ENCODE measurements around the gene SSR1. TPM values are rescaled to one million over a fixed set of nuclear protein-coding genes. Genes with fewer than 3 reads are reported as not detected.
A peak's percentile ranks its signal among the peaks of the same experiment; 100 is the strongest.

Gene SSR1
- total RNA-seq, 6 experiments from 2014 or later = 60.8 to 110 (median 90.5) TPM

DNA sequence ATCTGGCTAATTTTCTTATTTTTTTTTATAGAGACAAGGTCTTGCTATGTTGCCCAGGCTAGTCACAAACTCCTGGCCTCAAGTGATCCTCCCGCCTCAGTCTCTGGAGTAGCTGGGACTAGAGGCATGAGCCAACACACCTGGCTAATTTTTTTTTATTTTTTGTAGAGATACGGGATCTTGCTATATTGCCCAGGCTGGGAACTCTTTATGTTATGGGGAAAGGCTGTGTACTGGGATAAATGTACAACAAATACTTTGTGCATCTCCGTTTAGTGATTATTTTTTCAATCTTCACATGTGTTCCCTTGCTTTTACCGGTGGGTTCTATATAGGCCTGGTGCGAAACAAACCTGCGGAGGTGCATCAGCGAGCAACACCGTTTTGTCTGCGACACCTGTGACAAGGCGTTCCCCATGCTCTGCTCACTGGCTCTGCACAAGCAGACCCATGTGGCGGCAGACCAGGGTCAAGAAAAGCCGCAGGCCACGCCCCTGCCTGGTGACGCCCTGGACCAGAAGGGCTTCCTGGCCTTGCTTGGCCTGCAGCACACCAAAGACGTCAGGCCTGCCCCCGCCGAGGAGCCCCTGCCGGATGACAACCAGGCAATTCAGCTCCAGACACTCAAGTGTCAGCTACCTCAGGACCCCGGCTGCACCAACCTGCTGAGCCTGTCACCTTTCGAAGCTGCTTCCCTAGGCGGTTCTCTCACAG is 84.2 kb downstream of the SSR1 start:
- 89% methylated on average over 11 of the region's 21 CpGs for WGBS (ENCODE audit: insufficient coverage, low coverage, low lambda C conversion rate, missing lambda C conversion rate)
- H3K4me1 ChIP-seq = no peaks in the 10 kb centered on the region
- no peaks in the 10 kb centered on the region for H3K9me3 ChIP-seq
- peaks cover 0 to 83% (median 30%) of the 10 kb centered on the region in 4 donors for H3K36me3 ChIP-seq
- H3K27me3 ChIP-seq = no peaks in the 10 kb centered on the region
- no peak for DNase-seq
- peak in 2 of 4 donors; percentile 3 to 15 for ATAC-seq
- intact Hi-C loops (cut with DNase I) = no loop called here
- H3K4me3 ChIP-seq = no peak overlapping the region
- no peak for TF ChIP-seq POLR2A (IDR thresholded peaks at IDR 0.05)
- TF ChIP-seq, protein P1, sequence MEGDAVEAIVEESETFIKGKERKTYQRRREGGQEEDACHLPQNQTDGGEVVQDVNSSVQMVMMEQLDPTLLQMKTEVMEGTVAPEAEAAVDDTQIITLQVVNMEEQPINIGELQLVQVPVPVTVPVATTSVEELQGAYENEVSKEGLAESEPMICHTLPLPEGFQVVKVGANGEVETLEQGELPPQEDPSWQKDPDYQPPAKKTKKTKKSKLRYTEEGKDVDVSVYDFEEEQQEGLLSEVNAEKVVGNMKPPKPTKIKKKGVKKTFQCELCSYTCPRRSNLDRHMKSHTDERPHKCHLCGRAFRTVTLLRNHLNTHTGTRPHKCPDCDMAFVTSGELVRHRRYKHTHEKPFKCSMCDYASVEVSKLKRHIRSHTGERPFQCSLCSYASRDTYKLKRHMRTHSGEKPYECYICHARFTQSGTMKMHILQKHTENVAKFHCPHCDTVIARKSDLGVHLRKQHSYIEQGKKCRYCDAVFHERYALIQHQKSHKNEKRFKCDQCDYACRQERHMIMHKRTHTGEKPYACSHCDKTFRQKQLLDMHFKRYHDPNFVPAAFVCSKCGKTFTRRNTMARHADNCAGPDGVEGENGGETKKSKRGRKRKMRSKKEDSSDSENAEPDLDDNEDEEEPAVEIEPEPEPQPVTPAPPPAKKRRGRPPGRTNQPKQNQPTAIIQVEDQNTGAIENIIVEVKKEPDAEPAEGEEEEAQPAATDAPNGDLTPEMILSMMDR (IDR thresholded peaks at IDR 0.05) = no peak
- no peak overlapping the region for H3K27ac ChIP-seq

DNA sequence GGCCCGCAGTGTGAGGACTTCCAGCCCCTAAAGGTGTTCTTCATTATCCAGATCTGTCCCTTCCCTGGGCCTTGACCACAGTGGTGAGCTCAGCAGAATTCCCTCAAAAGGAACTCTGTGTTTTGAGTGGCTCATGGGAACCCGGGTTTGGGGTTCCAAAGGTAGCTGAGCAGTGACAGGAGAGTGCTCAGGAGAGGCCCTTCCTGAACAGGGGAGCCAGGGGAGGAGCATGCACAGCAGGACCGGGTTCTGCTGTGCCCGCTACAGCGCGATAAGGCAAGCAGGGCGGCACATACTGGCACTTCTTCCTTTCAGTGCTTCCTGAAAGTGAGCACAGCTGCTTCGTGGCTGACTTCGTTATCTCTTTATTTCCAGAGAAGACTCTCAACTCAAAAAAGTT is 88.3 kb downstream of the SSR1 start:
- Histone ChIP-seq H3K4me1 (peaks cover 0 to 30% (median 16%) of the 10 kb centered on the region in 4 donors), H3K27me3 (no peaks in the 10 kb centered on the region), H3K36me3 (peaks cover 0 to 50% (median 17%) of the 10 kb centered on the region in 4 donors), H3K27ac (peak overlapping the region in 1 of 3 donors; percentile 6), H3K9me3 (no peaks in the 10 kb centered on the region), H3K4me3 (no peak overlapping the region)
- 43% methylated on average over 3 of the region's 9 CpGs for WGBS (ENCODE audit: insufficient coverage, low coverage, low lambda C conversion rate, missing lambda C conversion rate)
- DNase-seq (no peak), ATAC-seq (no peak)
- intact Hi-C loops (cut with DNase I) = no loop called here
- TF ChIP-seq, protein P1 (IDR thresholded peaks at IDR 0.05) = no peak
- no peak for TF ChIP-seq POLR2A (IDR thresholded peaks at IDR 0.05)

DNA sequence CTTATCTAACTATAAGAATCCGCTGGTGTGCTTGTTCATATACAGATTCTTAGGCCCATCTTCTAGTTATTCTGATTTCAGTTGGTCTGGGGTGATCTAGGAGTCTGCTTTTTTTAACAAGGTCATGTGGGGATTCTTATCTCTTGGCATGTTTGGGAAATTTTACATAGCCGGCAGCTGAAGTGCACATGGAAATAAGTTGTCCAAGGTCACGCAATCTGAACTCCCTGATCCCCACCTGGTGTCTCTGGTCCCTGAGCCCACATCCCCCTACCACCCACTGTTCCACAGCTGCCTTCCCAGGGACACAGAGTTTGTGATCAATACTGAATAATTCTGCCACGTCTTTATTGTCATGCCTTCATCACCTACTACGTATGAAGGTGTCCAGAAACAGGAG is 90.8 kb downstream of the SSR1 start:
- no peak for DNase-seq
- H3K36me3 ChIP-seq = peaks cover 0 to 26% (median 10%) of the 10 kb centered on the region in 4 donors
- peak overlapping the region; percentile 23 to 95 (median 86) for H3K27ac ChIP-seq
- H3K9me3 ChIP-seq = no peaks in the 10 kb centered on the region
- intact Hi-C loops (cut with DNase I) = no loop called here
- H3K4me1 ChIP-seq = peaks cover 0 to 55% (median 32%) of the 10 kb centered on the region in 4 donors
- no peaks in the 10 kb centered on the region for H3K27me3 ChIP-seq
- no peak overlapping the region for H3K4me3 ChIP-seq
- WGBS (ENCODE audit: insufficient coverage, low coverage, low lambda C conversion rate, missing lambda C conversion rate) = 29% methylated on average over 5 of the region's 5 CpGs
- peak in 2 of 4 donors; percentile 1 to 4 for ATAC-seq
- TF ChIP-seq, protein P1 (IDR thresholded peaks at IDR 0.05) = no peak
- TF ChIP-seq POLR2A (IDR thresholded peaks at IDR 0.05) = no peak

DNA sequence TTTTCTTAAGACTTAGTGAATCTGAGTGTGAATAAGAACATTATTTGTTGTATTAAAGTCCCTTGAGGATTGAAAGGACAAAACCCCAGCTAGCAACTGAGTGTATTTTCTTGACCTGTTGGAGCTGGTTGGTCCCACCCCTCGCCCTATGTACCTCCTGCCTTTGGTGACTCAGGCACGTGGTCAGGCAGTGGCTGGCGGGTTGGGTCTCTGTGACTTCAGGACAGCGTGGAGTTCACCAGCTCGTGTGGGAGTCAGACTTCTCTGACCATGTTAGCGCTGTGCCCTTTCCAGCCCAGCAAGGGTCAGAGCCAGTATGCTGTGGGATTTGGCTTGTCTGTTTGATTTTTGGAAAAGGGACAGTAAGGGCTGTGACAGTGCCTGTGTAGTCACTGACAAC is 93.7 kb downstream of the SSR1 start:
- ATAC-seq (peak; percentile 61 to 79 (median 68)), DNase-seq (peak; percentile 88 to 97 (median 96))
- Histone ChIP-seq H3K27me3 (no peaks in the 10 kb centered on the region), H3K9me3 (no peaks in the 10 kb centered on the region), H3K4me3 (no peak overlapping the region), H3K4me1 (peaks cover 0 to 80% (median 45%) of the 10 kb centered on the region in 4 donors), H3K36me3 (peaks cover 0 to 4% (median 2%) of the 10 kb centered on the region in 4 donors), H3K27ac (peak overlapping the region; percentile 69 to 95 (median 86))
- WGBS (ENCODE audit: insufficient coverage, low coverage, low lambda C conversion rate, missing lambda C conversion rate) = 18% methylated on average over 5 of the region's 6 CpGs
- TF ChIP-seq POLR2A (IDR thresholded peaks at IDR 0.05) = peak; percentile 38
- TF ChIP-seq, protein P1 (IDR thresholded peaks at IDR 0.05) = no peak
- intact Hi-C loops (cut with DNase I) = no loop called here

All from right lobe of liver (tissue), 6 donors.